ENCODE measurements around the gene LTF.

Gene LTF

GRCh38 chr3:46413951-46414350 is 50.8 kb downstream of the LTF start:
- no peak for TF ChIP-seq CTCF (IDR thresholded peaks at IDR 0.05; ENCODE audit: low read depth, low read length)
- DNase-seq (ENCODE audit: low read depth in 2 of 2): no peak
- no peak overlapping the region for H3K4me3 ChIP-seq (replicated peaks in 1 of 2; ENCODE audit: low read depth in 2 of 2, low read length in 2 of 2)

- no peak for DNase-seq (ENCODE audit: low read depth in 2 of 2)
- TF ChIP-seq CTCF (IDR thresholded peaks at IDR 0.05; ENCODE audit: low read depth, low read length): no peak
- no peak overlapping the region for H3K4me3 ChIP-seq (replicated peaks in 1 of 2; ENCODE audit: low read depth in 2 of 2, low read length in 2 of 2)
These were observed 51.9 kb downstream of the LTF start for GRCh38 chr3:46412786-46413298.

GRCh38 chr3:46411271-46411670 is 53.4 kb downstream of the LTF start:
- TF ChIP-seq CTCF (IDR thresholded peaks at IDR 0.05; ENCODE audit: low read depth, low read length): no peak
- DNase-seq (ENCODE audit: low read depth in 2 of 2): no peak

GRCh38 chr3:46410669-46411068 is 54.0 kb downstream of the LTF start:
- no peak overlapping the region for H3K4me3 ChIP-seq (replicated peaks in 1 of 2; ENCODE audit: low read depth in 2 of 2, low read length in 2 of 2)
- DNase-seq (ENCODE audit: low read depth in 2 of 2): no peak
- no peak for TF ChIP-seq CTCF (IDR thresholded peaks at IDR 0.05; ENCODE audit: low read depth, low read length)

More at GRCh38 chr3:46411271-46411670, 53.4 kb downstream of the LTF start:
- H3K4me3 ChIP-seq (replicated peaks in 1 of 2; ENCODE audit: low read depth in 2 of 2, low read length in 2 of 2): no peak overlapping the region

GRCh38 chr3:46409739-46410489 is 54.8 kb downstream of the LTF start:
- TF ChIP-seq CTCF (IDR thresholded peaks at IDR 0.05; ENCODE audit: low read depth, low read length): no peak
- H3K4me3 ChIP-seq (replicated peaks in 1 of 2; ENCODE audit: low read depth in 2 of 2, low read length in 2 of 2): no peak overlapping the region
- no peak for DNase-seq (ENCODE audit: low read depth in 2 of 2)

GRCh38 chr3:46408853-46409252 is 55.9 kb downstream of the LTF start:
- TF ChIP-seq CTCF (IDR thresholded peaks at IDR 0.05; ENCODE audit: low read depth, low read length): no peak
- no peak for DNase-seq (ENCODE audit: low read depth in 2 of 2)
- H3K4me3 ChIP-seq (replicated peaks in 1 of 2; ENCODE audit: low read depth in 2 of 2, low read length in 2 of 2): no peak overlapping the region
